ENCODE data around the gene LILRB3.
"Not testable (repeated sequence)": the region's sequence is repeated elsewhere in the genome, so short reads cannot be mapped to it uniquely, and the experiment has no call there.

Gene LILRB3

GRCh38 chr19:54252243-54252642, 29.4 kb upstream of the LILRB3 start:
- TF ChIP-seq, protein P1, sequence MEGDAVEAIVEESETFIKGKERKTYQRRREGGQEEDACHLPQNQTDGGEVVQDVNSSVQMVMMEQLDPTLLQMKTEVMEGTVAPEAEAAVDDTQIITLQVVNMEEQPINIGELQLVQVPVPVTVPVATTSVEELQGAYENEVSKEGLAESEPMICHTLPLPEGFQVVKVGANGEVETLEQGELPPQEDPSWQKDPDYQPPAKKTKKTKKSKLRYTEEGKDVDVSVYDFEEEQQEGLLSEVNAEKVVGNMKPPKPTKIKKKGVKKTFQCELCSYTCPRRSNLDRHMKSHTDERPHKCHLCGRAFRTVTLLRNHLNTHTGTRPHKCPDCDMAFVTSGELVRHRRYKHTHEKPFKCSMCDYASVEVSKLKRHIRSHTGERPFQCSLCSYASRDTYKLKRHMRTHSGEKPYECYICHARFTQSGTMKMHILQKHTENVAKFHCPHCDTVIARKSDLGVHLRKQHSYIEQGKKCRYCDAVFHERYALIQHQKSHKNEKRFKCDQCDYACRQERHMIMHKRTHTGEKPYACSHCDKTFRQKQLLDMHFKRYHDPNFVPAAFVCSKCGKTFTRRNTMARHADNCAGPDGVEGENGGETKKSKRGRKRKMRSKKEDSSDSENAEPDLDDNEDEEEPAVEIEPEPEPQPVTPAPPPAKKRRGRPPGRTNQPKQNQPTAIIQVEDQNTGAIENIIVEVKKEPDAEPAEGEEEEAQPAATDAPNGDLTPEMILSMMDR (IDR thresholded peaks at IDR 0.05; ENCODE audit: insufficient read depth, low read depth, low read length, missing control alignments), result no peak
- no peak for DNase-seq (ENCODE audit: low read depth)
- no peak overlapping the region for H3K4me3 ChIP-seq (ENCODE audit: low read length)

DNA sequence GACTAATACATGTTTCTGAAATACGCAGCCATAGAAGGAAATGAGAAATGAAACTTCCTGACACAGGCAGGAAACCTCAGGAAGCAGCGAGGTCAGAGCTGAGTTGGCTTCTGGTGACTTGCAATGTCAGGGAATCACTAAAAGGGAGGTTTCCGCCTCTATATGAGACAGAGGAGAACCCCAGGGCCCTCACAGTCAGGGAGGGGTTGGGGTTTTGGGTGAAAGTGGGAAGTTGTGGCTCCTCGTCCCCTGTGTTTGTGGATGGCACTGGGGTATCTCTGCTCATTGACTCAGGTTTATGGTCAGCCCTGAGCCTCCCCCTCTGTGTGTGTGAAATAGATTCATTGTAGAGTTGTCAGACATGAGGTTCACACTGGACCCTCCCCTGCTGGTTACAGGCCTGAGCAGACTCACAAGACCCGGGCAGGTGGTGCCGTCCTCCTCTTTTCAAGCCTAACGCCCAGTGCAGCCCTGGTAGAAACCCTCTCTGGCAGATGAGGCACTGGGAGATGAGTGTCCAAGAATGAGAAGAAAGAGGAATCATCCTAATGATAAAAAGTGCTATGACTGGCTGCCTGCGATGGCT, 25.3 kb upstream of the LILRB3 start:
- H3K4me3 ChIP-seq (ENCODE audit: low read length), result no peak overlapping the region
- DNase-seq (ENCODE audit: low read depth), result no peak
- TF ChIP-seq, protein P1 (IDR thresholded peaks at IDR 0.05; ENCODE audit: insufficient read depth, low read depth, low read length, missing control alignments), result no peak

GRCh38 chr19:54247106-54247930, 24.5 kb upstream of the LILRB3 start:
- no peak for DNase-seq (ENCODE audit: low read depth)
- no peak overlapping the region for H3K4me3 ChIP-seq (ENCODE audit: low read length)
- TF ChIP-seq, protein P1 (IDR thresholded peaks at IDR 0.05; ENCODE audit: insufficient read depth, low read depth, low read length, missing control alignments), result no peak

DNA sequence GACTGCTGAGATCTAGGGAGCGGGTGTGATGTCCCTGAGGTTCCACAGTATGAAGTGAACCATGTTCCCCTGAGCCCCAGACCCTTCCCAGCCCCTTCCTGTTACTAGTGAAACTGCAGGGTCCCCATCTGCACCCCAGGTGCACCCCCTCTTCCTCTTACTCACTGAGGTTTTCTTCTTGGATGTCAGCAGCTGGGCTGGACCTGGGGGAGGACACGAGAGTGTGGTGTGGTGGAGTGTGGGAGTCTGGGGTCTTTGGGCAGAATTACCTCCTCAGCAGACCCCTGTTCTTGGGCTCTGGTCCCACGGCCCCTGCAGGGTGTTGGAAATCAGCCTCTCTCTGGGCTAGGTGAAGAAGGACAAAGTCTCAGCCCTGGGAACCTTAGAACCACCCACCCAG, 23.1 kb upstream of the LILRB3 start:
- TF ChIP-seq, protein P1 (IDR thresholded peaks at IDR 0.05; ENCODE audit: insufficient read depth, low read depth, low read length, missing control alignments), result no peak
- no peak overlapping the region for H3K4me3 ChIP-seq (ENCODE audit: low read length)
- DNase-seq (ENCODE audit: low read depth), result no peak

DNA sequence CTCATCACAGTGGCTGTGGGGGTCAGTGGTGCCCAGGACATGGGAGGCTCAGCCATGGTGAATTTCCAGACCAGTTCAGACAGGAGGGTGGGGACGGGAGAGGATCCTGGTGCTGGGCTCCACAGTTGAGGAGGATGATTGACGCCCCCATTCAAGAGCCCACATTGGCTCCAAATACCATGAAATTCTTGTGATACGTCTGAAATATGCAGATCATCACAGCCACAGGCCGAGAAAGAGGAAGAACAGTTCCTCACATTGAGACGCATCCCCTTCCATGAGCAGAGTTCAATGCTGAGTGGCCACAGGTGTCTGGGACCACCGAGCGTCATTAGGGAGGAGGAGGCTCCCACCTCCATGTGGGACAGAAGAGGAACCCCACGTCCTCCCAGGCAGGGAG, 21.0 kb upstream of the LILRB3 start:
- DNase-seq (ENCODE audit: low read depth); H3K4me3 ChIP-seq (ENCODE audit: low read length): not testable (repeated sequence)

GRCh38 chr19:54242646-54243045, 19.8 kb upstream of the LILRB3 start, which contains the start of gene LILRA6:
Gene LILRA6, minus strand, starts transcription at chr19:54242790.
- DNase-seq (ENCODE audit: low read depth), result not testable (repeated sequence)

GRCh38 chr19:54242234-54242633, 19.4 kb upstream of the LILRB3 start:
- H3K4me3 ChIP-seq (ENCODE audit: low read length); DNase-seq (ENCODE audit: low read depth): not testable (repeated sequence)

More at GRCh38 chr19:54242646-54243045, 19.8 kb upstream of the LILRB3 start, which contains the start of gene LILRA6:
- not testable (repeated sequence) for H3K4me3 ChIP-seq (ENCODE audit: low read length)

DNA sequence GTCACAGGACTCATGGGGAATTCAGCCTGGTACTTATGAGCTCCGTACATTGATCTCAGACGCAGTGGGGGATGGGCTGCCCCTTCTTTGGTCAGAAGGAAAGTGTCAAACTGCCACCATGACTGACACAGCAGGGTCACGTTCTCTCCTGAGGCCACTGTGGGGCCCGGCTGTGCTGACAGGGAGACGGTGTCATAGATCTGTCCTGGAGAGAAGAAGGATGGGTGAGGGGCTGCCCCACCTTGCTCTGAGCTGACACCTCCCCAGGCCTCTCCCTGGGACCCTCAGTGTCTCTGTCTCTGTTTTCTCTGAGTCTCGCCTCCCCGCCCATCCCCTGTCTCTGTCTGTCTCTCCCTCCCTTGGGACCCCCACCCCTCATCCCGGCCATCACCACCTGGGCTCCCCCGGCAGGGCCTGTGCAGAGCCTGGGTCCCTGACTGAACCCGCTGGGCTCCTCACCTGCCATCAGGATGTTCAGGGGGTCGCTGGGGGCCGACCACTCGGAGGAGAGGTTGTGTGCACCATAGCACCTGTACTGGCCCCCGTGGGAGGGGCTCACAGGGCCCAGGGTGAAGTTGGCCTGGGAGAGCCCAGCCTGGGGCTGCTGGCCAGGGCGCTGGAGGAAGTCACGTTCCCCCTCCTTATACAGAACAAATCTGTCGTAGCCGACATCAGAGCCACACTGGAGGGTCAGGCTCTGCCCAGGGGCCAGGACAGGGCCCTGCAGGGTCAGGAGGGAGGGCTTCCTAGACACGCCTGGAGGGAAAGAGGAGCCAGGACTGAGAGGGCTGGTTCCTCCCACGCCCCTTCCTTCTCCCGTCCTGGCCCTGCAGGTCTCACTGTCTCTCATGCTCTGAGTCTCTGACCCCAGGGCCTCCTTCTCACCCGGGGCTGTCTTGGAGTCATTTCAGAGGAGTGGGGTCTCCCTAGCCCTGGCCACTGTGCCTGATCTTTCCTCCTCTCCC, 17.8 kb upstream of the LILRB3 start:
- H3K4me3 ChIP-seq (ENCODE audit: low read length); DNase-seq (ENCODE audit: low read depth): not testable (repeated sequence)

GRCh38 chr19:54239491-54240371, 16.9 kb upstream of the LILRB3 start:
- not testable (repeated sequence) for DNase-seq (ENCODE audit: low read depth); H3K4me3 ChIP-seq (ENCODE audit: low read length)
